A673 (cell line): ENCODE results near the gene ARMH3.

Experiments used
- CTCF ChIP-seq: fragments of 300-800, 200-600 bp; sonication (generic); conservative IDR thresholded peaks from 2 replicates; pipeline ENCODE4 v1.5.1; 2017; ENCODE audit warnings: low read depth, mild to moderate bottlenecking, antibody characterized with exemption, low read length, moderate library complexity, mixed read lengths
- EZH2 ChIP-seq: fragments of 200-600 bp; sonication (generic); IDR thresholded peaks from 2 replicates; pipeline ENCODE4 v1.6.1; 2017; ENCODE audit warnings: borderline replicate concordance, low read depth, mild to moderate bottlenecking, mixed read lengths, antibody characterized with exemption, low read length; ENCODE audit not compliant: poor library complexity, severe bottlenecking

- TF ChIP-seq CTCF (no peak), EZH2 (no peak)
Observed at GRCh38 chr10:101932183-101932582, 123.8 kb downstream of the ARMH3 start.
